SU-DHL-6 (cell line): ENCODE measurements around the gene ZNF892.

Experiments
- EZH2phosphoT487 ChIP-seq: fragments of 200-600 bp; sonication (generic), shearing (Covaris generic); conservative IDR thresholded peaks from 2 replicates; pipeline ENCODE4 v1.6.1; 2018; ENCODE audit warnings: mild to moderate bottlenecking, antibody characterized with exemption, low read length, moderate library complexity, mixed read lengths
- TF ChIP-seq, protein P1 (sequence below): fragments of 200-600 bp; sonication (generic); IDR thresholded peaks from one replicate; pipeline ENCODE4 v1.5.1; 2017; ENCODE audit warnings: antibody characterized with exemption, mild to moderate bottlenecking, low read length, moderate library complexity; ENCODE audit not compliant: insufficient read depth, poor library complexity, severe bottlenecking

DNA sequence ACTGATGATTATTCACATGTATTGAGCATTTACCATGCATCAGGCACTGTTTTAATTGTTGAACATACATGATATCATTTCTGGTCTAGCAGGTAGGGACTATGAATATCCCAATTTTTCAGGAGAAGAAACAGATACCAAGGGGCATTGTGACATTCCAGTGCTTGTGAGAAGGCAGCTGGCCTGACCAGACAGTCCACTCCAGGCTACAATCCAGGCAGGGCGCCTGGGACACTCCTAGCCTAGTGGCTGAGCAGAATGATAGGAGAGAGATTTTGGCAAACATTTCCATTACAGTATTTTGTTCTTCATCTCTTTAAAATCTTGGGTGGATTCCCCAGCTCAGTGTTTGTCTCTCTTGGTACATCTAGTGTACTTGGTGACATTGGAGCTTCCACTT lies 24.9 kb downstream of the ZNF892 start:
- TF ChIP-seq, protein P1, sequence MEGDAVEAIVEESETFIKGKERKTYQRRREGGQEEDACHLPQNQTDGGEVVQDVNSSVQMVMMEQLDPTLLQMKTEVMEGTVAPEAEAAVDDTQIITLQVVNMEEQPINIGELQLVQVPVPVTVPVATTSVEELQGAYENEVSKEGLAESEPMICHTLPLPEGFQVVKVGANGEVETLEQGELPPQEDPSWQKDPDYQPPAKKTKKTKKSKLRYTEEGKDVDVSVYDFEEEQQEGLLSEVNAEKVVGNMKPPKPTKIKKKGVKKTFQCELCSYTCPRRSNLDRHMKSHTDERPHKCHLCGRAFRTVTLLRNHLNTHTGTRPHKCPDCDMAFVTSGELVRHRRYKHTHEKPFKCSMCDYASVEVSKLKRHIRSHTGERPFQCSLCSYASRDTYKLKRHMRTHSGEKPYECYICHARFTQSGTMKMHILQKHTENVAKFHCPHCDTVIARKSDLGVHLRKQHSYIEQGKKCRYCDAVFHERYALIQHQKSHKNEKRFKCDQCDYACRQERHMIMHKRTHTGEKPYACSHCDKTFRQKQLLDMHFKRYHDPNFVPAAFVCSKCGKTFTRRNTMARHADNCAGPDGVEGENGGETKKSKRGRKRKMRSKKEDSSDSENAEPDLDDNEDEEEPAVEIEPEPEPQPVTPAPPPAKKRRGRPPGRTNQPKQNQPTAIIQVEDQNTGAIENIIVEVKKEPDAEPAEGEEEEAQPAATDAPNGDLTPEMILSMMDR, result no peak
- no peak for TF ChIP-seq EZH2phosphoT487
